Loucy (cell line): ENCODE measurements around the gene ADCY5.

Experiments
- H2AFZ ChIP-seq: fragments of 200-600 bp; sonication (generic); 2 replicates; pipeline ENCODE4 v1.6.0; 2016; ENCODE audit warnings: antibody characterized with exemption, mild to moderate bottlenecking, low read length, moderate library complexity
- H3F3A ChIP-seq: fragments of 200-600 bp; 2 replicates; pipeline ENCODE4 v1.6.0; 2016; ENCODE audit warnings: antibody characterized with exemption, low read depth, mild to moderate bottlenecking
- H3K27me3 ChIP-seq: fragments of 200-600 bp; sonication (generic); 2 replicates; pipeline ENCODE4 v1.6.1; 2014; ENCODE audit warnings: low read length, mild to moderate bottlenecking; ENCODE audit not compliant: insufficient read depth, poor library complexity, severe bottlenecking
- H3K36me3 ChIP-seq: fragments of 200-600 bp; sonication (generic); 2 replicates; pipeline ENCODE4 v1.6.1; 2016; ENCODE audit warnings: low read length; ENCODE audit not compliant: insufficient read depth
- H3K4me1 ChIP-seq: fragments of 200-600 bp; sonication (generic); 2 replicates; pipeline ENCODE4 v1.5.1; 2014; ENCODE audit warnings: low read length, mild to moderate bottlenecking; ENCODE audit not compliant: insufficient read depth, poor library complexity, severe bottlenecking
- H3K4me2 ChIP-seq: fragments of 200-600 bp; sonication (generic); 2 replicates; pipeline ENCODE4 v1.6.0; 2014; ENCODE audit warnings: antibody characterized with exemption, low read length, low read depth, mild to moderate bottlenecking; ENCODE audit not compliant: poor library complexity, severe bottlenecking
- H3K4me3 ChIP-seq: fragments of 200-600 bp; sonication (generic); 2 replicates; pipeline ENCODE4 v1.5.1; 2014; ENCODE audit warnings: low read length, mild to moderate bottlenecking, mixed read lengths; ENCODE audit not compliant: poor library complexity, severe bottlenecking
- H3K79me2 ChIP-seq: fragments of 200-600 bp; sonication (generic); 2 replicates; pipeline ENCODE4 v1.6.1; 2014; ENCODE audit warnings: low read length; ENCODE audit not compliant: insufficient read depth
- H3K9ac ChIP-seq: fragments of 200-600 bp; sonication (generic); 2 replicates; pipeline ENCODE4 v1.6.0; 2014; ENCODE audit warnings: mild to moderate bottlenecking, low read depth, low read length, moderate library complexity; ENCODE audit not compliant: poor library complexity, severe bottlenecking
- H3K9me2 ChIP-seq: fragments of 200-600 bp; sonication (generic); replicated peaks from 2 replicates; pipeline ENCODE4 v1.6.1; 2016; ENCODE audit warnings: low read depth, low read length, mixed read lengths
- H3K9me3 ChIP-seq: fragments of 200-600 bp; sonication (generic); 2 replicates; pipeline ENCODE4 v1.6.1; 2014; ENCODE audit warnings: mild to moderate bottlenecking, antibody characterized with exemption, low read length, low read depth; ENCODE audit not compliant: insufficient read depth
- H4K20me1 ChIP-seq: fragments of 200-600 bp; sonication (generic); 2 replicates; pipeline ENCODE4 v1.6.0; 2014; ENCODE audit warnings: antibody characterized with exemption, low read length, mild to moderate bottlenecking; ENCODE audit not compliant: insufficient read depth, poor library complexity, severe bottlenecking
- CTCF ChIP-seq: fragments of 200-600 bp; sonication (generic); conservative IDR thresholded peaks from 2 replicates; pipeline ENCODE4 v1.5.1; 2014; ENCODE audit warnings: mild to moderate bottlenecking, antibody characterized with exemption, low read length
- EZH2phosphoT487 ChIP-seq: fragments of 200-600 bp; IDR thresholded peaks from 2 replicates; pipeline ENCODE4 v1.6.1; 2018; ENCODE audit warnings: antibody characterized with exemption, mild to moderate bottlenecking, moderate library complexity, borderline replicate concordance

ADCY5 gene

GRCh38 chr3:123445702-123446101, 3.2 kb downstream of the ADCY5 start:
- TF ChIP-seq CTCF (no peak), EZH2phosphoT487 (no peak)
- Histone ChIP-seq H3K9me3 (no peaks in the 10 kb centered on the region), H3K4me3 (no peak overlapping the region), H3K9me2 (no peaks in the 10 kb centered on the region), H3F3A (no peaks in the 10 kb centered on the region), H4K20me1 (no peaks in the 10 kb centered on the region), H2AFZ (no peak overlapping the region), H3K36me3 (no peaks in the 10 kb centered on the region), H3K27me3 (no peaks in the 10 kb centered on the region), H3K79me2 (no peaks in the 10 kb centered on the region), H3K4me1 (no peaks in the 10 kb centered on the region), H3K9ac (no peak overlapping the region), H3K4me2 (no peak overlapping the region)

GRCh38 chr3:123444744-123445143, 4.1 kb downstream of the ADCY5 start:
- no peaks in the 10 kb centered on the region for H3K9me3 ChIP-seq
- no peak overlapping the region for H3K4me3 ChIP-seq
- no peaks in the 10 kb centered on the region for H3K4me1 ChIP-seq
- H3K9ac ChIP-seq = no peak overlapping the region
- no peak for TF ChIP-seq EZH2phosphoT487
- no peak for TF ChIP-seq CTCF
- H3K27me3 ChIP-seq = no peaks in the 10 kb centered on the region
- no peaks in the 10 kb centered on the region for H4K20me1 ChIP-seq
- H3K4me2 ChIP-seq = no peak overlapping the region
- no peak overlapping the region for H2AFZ ChIP-seq
- H3K36me3 ChIP-seq = no peaks in the 10 kb centered on the region
- H3K79me2 ChIP-seq = no peaks in the 10 kb centered on the region
- H3K9me2 ChIP-seq = no peaks in the 10 kb centered on the region
- H3F3A ChIP-seq = no peaks in the 10 kb centered on the region

DNA sequence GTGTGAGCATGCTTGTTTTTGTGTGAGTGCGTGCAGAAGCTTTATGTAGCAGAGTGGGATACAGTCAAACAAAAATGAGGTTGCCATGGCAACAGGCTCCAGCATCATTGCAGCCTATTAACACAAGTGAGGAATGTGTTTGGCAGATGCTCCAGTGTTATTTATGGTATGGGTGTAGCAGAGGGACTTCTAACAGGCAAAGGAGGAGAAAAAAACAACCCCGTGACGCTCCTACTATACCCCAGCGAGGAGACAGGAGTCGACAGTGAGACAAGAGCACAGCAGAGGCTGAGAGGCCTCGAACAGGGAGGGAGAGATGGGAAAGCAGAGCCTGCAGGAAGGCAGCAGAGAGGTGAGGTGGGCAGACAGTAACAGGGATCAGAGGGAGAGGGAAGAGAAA, 4.9 kb downstream of the ADCY5 start:
- H3K27me3 ChIP-seq = no peaks in the 10 kb centered on the region
- H3K4me1 ChIP-seq = no peaks in the 10 kb centered on the region
- no peaks in the 10 kb centered on the region for H4K20me1 ChIP-seq
- H3K79me2 ChIP-seq = no peaks in the 10 kb centered on the region
- H3K9ac ChIP-seq = no peak overlapping the region
- no peaks in the 10 kb centered on the region for H3K36me3 ChIP-seq
- H3F3A ChIP-seq = no peaks in the 10 kb centered on the region
- H3K9me3 ChIP-seq = no peaks in the 10 kb centered on the region
- no peak overlapping the region for H2AFZ ChIP-seq
- no peaks in the 10 kb centered on the region for H3K9me2 ChIP-seq
- H3K4me3 ChIP-seq = no peak overlapping the region
- TF ChIP-seq CTCF (no peak), EZH2phosphoT487 (no peak)
- no peak overlapping the region for H3K4me2 ChIP-seq
